ENCODE measurements around the gene RGS3.

Gene RGS3

DNA sequence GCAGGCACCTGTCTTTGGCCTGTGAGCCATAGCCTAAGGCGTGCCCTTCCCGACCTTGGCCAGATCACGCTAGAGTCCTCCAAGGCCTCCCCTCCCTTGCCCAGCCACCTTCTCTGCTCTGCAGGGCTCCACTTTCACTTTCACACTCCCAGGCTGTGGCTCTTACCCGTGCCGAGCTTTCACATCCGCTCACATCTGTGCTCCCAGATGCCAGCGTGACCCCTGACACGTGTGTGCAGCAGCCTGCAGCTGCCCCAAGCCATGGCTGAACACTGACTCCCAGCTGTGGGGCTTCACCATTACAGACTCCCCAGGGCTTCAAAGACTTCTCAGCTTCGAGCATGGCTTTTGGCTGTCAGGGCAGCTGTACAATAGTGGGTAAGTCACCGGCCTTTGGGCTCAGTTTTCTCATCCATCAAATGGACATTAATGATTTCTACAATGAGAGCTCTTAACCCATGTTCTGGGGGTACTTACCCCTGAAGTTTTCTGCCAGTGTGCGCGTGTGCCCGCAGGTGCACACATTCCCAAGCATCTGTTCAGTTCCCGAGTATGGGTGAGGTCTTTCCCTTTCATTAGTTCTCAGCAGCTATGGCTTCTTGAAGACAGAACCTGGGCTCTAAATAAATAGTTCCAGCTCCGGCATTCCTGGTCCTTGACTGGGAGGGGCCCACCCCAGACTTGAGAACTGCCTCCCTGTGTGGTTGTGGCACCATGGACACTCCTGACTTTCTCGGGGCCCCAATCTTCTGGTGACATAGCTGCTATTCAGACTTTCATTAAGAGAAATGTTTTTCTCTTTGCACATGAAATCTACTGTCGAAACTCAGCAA lies 118.6 kb downstream of the RGS3 start:
- DNase-seq (ENCODE audit: insufficient read length, low spot score) (no peak), FAIRE-seq (no peak)
- TF ChIP-seq, protein P1, sequence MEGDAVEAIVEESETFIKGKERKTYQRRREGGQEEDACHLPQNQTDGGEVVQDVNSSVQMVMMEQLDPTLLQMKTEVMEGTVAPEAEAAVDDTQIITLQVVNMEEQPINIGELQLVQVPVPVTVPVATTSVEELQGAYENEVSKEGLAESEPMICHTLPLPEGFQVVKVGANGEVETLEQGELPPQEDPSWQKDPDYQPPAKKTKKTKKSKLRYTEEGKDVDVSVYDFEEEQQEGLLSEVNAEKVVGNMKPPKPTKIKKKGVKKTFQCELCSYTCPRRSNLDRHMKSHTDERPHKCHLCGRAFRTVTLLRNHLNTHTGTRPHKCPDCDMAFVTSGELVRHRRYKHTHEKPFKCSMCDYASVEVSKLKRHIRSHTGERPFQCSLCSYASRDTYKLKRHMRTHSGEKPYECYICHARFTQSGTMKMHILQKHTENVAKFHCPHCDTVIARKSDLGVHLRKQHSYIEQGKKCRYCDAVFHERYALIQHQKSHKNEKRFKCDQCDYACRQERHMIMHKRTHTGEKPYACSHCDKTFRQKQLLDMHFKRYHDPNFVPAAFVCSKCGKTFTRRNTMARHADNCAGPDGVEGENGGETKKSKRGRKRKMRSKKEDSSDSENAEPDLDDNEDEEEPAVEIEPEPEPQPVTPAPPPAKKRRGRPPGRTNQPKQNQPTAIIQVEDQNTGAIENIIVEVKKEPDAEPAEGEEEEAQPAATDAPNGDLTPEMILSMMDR (IDR thresholded peaks at IDR 0.05; ENCODE audit: insufficient read depth, missing control alignments) = no peak

DNA sequence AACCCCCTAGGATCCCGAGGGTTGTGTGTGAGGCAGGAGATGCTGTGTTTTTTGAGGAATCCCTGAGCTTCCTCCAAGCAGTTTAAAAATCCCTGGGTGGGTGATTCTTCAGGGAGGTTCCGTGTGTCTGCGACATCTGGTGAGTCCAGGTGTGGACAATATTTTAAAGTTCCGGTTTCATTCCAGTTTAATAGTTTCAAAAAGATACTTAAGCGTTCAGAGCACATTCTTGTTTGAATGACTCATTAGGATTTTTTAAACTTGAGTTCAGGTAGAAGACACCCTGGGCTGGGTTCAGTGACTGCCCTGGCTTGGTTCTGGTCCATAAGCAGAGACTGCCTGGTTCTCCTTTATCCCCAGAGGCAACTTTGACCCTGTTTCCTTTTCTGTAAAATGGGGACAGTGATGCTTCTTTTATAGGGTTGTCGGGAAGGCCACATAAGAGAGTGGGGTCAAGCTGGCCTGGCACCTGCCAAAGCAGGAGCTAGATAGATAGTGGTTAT lies 119.2 kb downstream of the RGS3 start:
- no peak for FAIRE-seq
- TF ChIP-seq, protein P1 (IDR thresholded peaks at IDR 0.05; ENCODE audit: insufficient read depth, missing control alignments) = no peak

DNA sequence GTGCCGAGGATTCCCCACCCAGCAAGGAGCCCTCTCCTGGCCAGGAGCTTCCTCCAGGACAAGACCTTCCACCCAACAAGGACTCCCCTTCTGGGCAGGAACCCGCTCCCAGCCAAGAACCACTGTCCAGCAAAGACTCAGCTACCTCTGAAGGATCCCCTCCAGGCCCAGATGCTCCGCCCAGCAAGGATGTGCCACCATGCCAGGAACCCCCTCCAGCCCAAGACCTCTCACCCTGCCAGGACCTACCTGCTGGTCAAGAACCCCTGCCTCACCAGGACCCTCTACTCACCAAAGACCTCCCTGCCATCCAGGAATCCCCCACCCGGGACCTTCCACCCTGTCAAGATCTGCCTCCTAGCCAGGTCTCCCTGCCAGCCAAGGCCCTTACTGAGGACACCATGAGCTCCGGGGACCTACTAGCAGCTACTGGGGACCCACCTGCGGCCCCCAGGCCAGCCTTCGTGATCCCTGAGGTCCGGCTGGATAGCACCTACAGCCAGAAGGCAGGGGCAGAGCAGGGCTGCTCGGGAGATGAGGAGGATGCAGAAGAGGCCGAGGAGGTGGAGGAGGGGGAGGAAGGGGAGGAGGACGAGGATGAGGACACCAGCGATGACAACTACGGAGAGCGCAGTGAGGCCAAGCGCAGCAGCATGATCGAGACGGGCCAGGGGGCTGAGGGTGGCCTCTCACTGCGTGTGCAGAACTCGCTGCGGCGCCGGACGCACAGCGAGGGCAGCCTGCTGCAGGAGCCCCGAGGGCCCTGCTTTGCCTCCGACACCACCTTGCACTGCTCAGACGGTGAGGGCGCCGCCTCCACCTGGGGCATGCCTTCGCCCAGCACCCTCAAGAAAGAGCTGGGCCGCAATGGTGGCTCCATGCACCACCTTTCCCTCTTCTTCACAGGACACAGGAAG lies 120.2 kb downstream of the RGS3 start:
- DNase-seq (ENCODE audit: insufficient read length, low spot score) (no peak), FAIRE-seq (no peak)
- TF ChIP-seq, protein P1 (IDR thresholded peaks at IDR 0.05; ENCODE audit: insufficient read depth, missing control alignments) = no peak

More for the DNA sequence above, 119.2 kb downstream of the RGS3 start:
- no peak for DNase-seq (ENCODE audit: insufficient read length, low spot score)

DNA sequence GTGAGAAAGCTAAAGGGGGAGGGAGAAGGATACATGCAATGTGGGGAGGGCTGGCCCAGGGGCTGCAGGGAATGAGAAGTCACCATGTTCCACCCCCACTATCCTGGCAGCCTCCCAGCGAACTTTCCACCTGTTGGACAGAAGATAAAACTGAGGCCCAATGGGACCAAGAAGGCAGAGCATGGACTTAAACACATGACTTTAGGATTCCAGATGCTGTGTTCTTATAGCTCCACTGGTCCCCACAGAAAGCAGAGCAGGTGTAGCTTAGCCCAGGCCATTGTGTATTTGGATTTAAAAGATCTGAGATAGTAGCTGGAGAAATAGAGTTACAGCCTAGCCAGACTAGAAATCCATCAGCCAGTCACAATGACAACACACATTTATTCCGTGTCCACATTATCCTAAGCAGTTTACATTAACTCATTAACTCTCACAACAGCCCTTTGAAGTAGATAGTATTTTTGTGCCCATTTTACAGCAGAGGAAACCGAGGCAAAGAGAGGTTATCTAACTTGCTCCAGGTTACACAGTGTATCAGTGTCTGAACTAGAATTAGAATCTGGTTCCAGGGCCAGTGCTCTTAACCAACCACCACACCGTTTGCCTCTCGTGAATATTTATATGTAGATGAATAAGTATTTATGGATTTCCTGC lies 121.0 kb downstream of the RGS3 start:
- no peak for FAIRE-seq
- TF ChIP-seq, protein P1 (IDR thresholded peaks at IDR 0.05; ENCODE audit: insufficient read depth, missing control alignments) = no peak
- no peak for DNase-seq (ENCODE audit: insufficient read length, low spot score)

DNA sequence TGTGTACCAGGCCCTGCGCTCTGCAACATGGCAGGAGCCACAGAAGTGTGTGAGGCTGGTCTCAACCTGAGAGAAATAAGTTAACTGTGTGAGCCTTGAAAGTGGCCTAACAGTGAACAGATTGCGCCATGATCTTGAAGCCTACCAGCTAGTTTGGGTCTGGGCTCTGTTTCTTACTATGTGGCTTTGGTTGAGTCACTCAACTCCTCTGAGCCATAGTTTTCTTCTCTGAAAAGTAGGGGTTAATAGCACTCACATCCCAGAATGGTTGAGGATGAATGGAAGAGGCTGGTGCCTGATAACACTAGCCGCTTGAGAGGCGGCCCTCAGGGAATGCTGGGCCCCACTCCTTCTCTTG lies 121.5 kb downstream of the RGS3 start:
- FAIRE-seq = no peak
- TF ChIP-seq, protein P1 (IDR thresholded peaks at IDR 0.05; ENCODE audit: insufficient read depth, missing control alignments) = no peak

DNA sequence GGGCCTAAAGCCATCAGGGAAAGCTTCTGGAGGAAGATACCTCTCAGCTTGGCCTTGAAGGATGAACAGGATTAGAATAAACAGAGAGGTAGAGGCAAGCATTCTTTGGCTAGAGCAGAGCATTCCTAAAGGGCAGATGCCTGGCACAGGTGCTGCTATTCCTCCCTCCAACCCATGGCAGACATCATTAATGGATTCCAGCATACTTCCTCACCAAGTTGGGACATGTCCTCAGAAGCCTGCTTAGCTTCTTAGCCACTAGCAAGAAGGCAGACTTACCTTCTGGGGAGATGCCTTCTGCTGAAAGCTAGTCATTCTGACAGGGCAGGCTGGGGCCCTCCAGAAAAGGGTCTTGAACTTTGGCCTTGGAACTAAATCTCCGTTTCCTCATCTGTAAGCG lies 122.0 kb downstream of the RGS3 start:
- no peak for DNase-seq (ENCODE audit: insufficient read length, low spot score)
- FAIRE-seq = no peak
- TF ChIP-seq, protein P1 (IDR thresholded peaks at IDR 0.05; ENCODE audit: insufficient read depth, missing control alignments) = no peak

More for the DNA sequence above, 121.5 kb downstream of the RGS3 start:
- no peak for DNase-seq (ENCODE audit: insufficient read length, low spot score)
